Lung (tissue), 13 donors: ENCODE data around the gene EEPD1. TPM values are rescaled to one million over a fixed set of nuclear protein-coding genes. Genes with fewer than 3 reads are reported as not detected.

Experiments
- ATAC-seq: fragments of 200-7000 bp; cut with Tn5 transposase; one replicate; pipeline ENCODE4 v1.9.1; 2020; ENCODE audit warnings: moderate number of reproducible peaks; ENCODE audit not compliant: insufficient read depth, low FRiP score
- DNase-seq, 3 donors: peaks; one replicate each; pipeline ENCODE4 v3.0.0-alpha.2; 2013 to 2017
- H3K27ac ChIP-seq, 2 donors: one replicate each; pipeline ENCODE4 v1.5.1; 2013; ENCODE audit warnings: mild to moderate bottlenecking in 2 of 2, moderate library complexity in 2 of 2, control low read depth in 1 of 2, inconsistent platforms in 1 of 2, low read depth in 1 of 2, low read length in 1 of 2
- H3K27me3 ChIP-seq, 3 donors: one replicate each; pipeline ENCODE4 v1.5.1; 2013; ENCODE audit warnings: low read length in 2 of 3; ENCODE audit not compliant: control insufficient read depth in 3 of 3, insufficient read depth in 3 of 3
- H3K36me3 ChIP-seq, 4 donors: one replicate each; pipeline ENCODE4 v1.5.1; 2013; ENCODE audit warnings: low read length in 4 of 4, mild to moderate bottlenecking in 1 of 4, moderate library complexity in 1 of 4; ENCODE audit not compliant: control insufficient read depth in 4 of 4, insufficient read depth in 4 of 4
- H3K4me1 ChIP-seq, 5 donors: one replicate each; pipeline ENCODE4 v1.5.1; 2013; ENCODE audit warnings: low read length in 5 of 5, mild to moderate bottlenecking in 2 of 5, moderate library complexity in 1 of 5; ENCODE audit not compliant: control insufficient read depth in 5 of 5, insufficient read depth in 5 of 5
- H3K4me3 ChIP-seq: one replicate; pipeline ENCODE4 v1.5.1; 2013; ENCODE audit warnings: mild to moderate bottlenecking, control low read depth, moderate library complexity
- H3K9ac ChIP-seq, 2 donors: one replicate each; pipeline ENCODE4 v1.5.1; 2013; ENCODE audit warnings: low read length in 2 of 2, control low read depth in 1 of 2; ENCODE audit not compliant: insufficient read depth in 1 of 2
- H3K9me3 ChIP-seq, 4 donors: one replicate each; pipeline ENCODE4 v1.5.1; 2013; ENCODE audit warnings: low read length in 3 of 4, mild to moderate bottlenecking in 1 of 4, moderate library complexity in 1 of 4; ENCODE audit not compliant: control insufficient read depth in 4 of 4, insufficient read depth in 3 of 4
- CTCF ChIP-seq: IDR thresholded peaks from 2 replicates; pipeline ENCODE4 v1.5.1; 2012; ENCODE audit warnings: mild to moderate bottlenecking; ENCODE audit errors: control extremely low read depth, extremely low read depth
- whole genome bisulfite sequencing, 2 donors: extraction: QIAGEN DNeasy Blood & Tissue Kit; methylation state at CpG; one replicate each; pipeline ENCODE4 v1.1.7; 2013; 5-methylcytosine and 5-hydroxymethylcytosine counted together
- polyA plus RNA-seq, 2 donors: library from polyadenylated mRNA; stranded (reverse); fragments of 200-250 nt; gene quantifications; one replicate each; pipeline ENCODE4 v1.2.1, GENCODE V29; 2013
- small RNA-seq: library from RNA; depleted of rRNA; stranded (forward); fragments of <200 nt; gene quantifications from one replicate; pipeline ENCODE3, GENCODE V24; 2014; ENCODE audit warnings: low replicate concordance
- total RNA-seq, 2 donors: library from RNA; depleted of rRNA in 1 of 2; stranded (reverse); fragments of >200 nt in 1 of 2; gene quantifications; one replicate each; pipeline ENCODE4 v1.2.1, GENCODE V29; 2014 to 2021
- donor health status: control.
- donor health status: control.
- donor health status: Bipolar disorder and iron deficiency.
- donor health status: healthy.
- donor health status: DM: yes; HTN: yes; CAD: no.

EEPD1 gene
- total and polyA plus RNA-seq, 4 donors, result 5.4 to 15.3 (median 7.9) TPM

- no peaks in the 10 kb centered on the region for H3K9me3 ChIP-seq
- 96 to 99% methylated on average over 3 of the region's 3 CpGs for WGBS, 2 donors
- peaks cover 0 to 7% (median 0%) of the 10 kb centered on the region in 5 donors for H3K4me1 ChIP-seq
- no peaks in the 10 kb centered on the region for H3K36me3 ChIP-seq
- no peaks in the 10 kb centered on the region for H3K27me3 ChIP-seq
- ATAC-seq (no peak), DNase-seq (no peak)
- H3K27ac ChIP-seq, result no peak overlapping the region
- H3K4me3 ChIP-seq, result no peak overlapping the region
- no peak for TF ChIP-seq CTCF
- no peak overlapping the region for H3K9ac ChIP-seq
These were observed 195.7 kb downstream of the EEPD1 start for GRCh38 chr7:36348771-36349170.

GRCh38 chr7:36349626-36350025, 196.6 kb downstream of the EEPD1 start:
- DNase-seq (no peak), ATAC-seq (no peak)
- Histone ChIP-seq H3K9me3 (no peaks in the 10 kb centered on the region), H3K27me3 (no peaks in the 10 kb centered on the region), H3K4me3 (no peak overlapping the region), H3K9ac (no peak overlapping the region), H3K4me1 (peaks cover 0 to 10% (median under 1%) of the 10 kb centered on the region in 5 donors), H3K27ac (no peak overlapping the region), H3K36me3 (no peaks in the 10 kb centered on the region)
- WGBS, 2 donors, result 96 to 97% methylated on average over 2 of the region's 2 CpGs
- no peak for TF ChIP-seq CTCF

Small RNA genes within 50 kb of the gene (small RNA-seq; reads per million reads assigned to genes)
- gene AC006960.1 (not detected), gene AC007327.1 (not detected), gene RF00019 (not detected)

Other genes with a start within 250 kb of the EEPD1 start
- 10 to 100 TPM in 1 of 2 donors, 1 to 10 TPM in 1; 4.5 to 13.8 TPM for gene ANLN, start 236.6 kb downstream of the EEPD1 start, total RNA-seq
- gene ANLN, start 236.6 kb downstream of the EEPD1 start, polyA plus RNA-seq, result 1 to 10 TPM; 1.4 to 1.8 TPM